Left kidney (tissue), 8 donors: ENCODE results near the gene JUND. TPM values are rescaled to one million over a fixed set of nuclear protein-coding genes. Genes with fewer than 3 reads are reported as not detected.
"Not testable (repeated sequence)": the region's sequence is repeated elsewhere in the genome, so short reads cannot be mapped to it uniquely, and the experiment has no call there.

Experiments
- DNase-seq: peaks from one replicate; pipeline ENCODE4 v3.0.0-alpha.2; 2013
- long read RNA-seq, 8 donors: transcript quantifications; one replicate each; lab custom pipeline, GENCODE V29; 2026
- polyA plus RNA-seq: library from polyadenylated mRNA; unstranded; fragments of 120-200 nt; gene quantifications from one replicate; pipeline ENCODE4 v1.2.1, GENCODE V29; 2013; ENCODE audit not compliant: insufficient read length

JUND gene
- polyA plus RNA-seq: 55.1 TPM
- long read RNA-seq, donor 1, transcript JUND-201 (1 exons, 1,863 nt): major isoform, 575 of 575 reads
- long read RNA-seq, donor 1, partial matches to known transcripts: 0 of 575 reads
- long read RNA-seq, donor 1, other reads (novel, unspliced or antisense): 0 of 575 reads
- long read RNA-seq, donor 2, transcript JUND-201 (1 exons, 1,863 nt): major isoform, 265 of 265 reads
- long read RNA-seq, donor 2, partial matches to known transcripts: 0 of 265 reads
- long read RNA-seq, donor 2, other reads (novel, unspliced or antisense): 0 of 265 reads
- long read RNA-seq, donor 3, transcript JUND-201 (1 exons, 1,863 nt): major isoform, 255 of 255 reads
- long read RNA-seq, donor 3, partial matches to known transcripts: 0 of 255 reads
- long read RNA-seq, donor 3, other reads (novel, unspliced or antisense): 0 of 255 reads
- long read RNA-seq, donor 4, transcript JUND-201 (1 exons, 1,863 nt): major isoform, 80 of 80 reads
- long read RNA-seq, donor 4, partial matches to known transcripts: 0 of 80 reads
- long read RNA-seq, donor 4, other reads (novel, unspliced or antisense): 0 of 80 reads
- long read RNA-seq, donor 5, transcript JUND-201 (1 exons, 1,863 nt): major isoform, 419 of 419 reads
- long read RNA-seq, donor 5, partial matches to known transcripts: 0 of 419 reads
- long read RNA-seq, donor 5, other reads (novel, unspliced or antisense): 0 of 419 reads
- long read RNA-seq, donor 6, transcript JUND-201 (1 exons, 1,863 nt): major isoform, 334 of 334 reads
- long read RNA-seq, donor 6, partial matches to known transcripts: 0 of 334 reads
- long read RNA-seq, donor 6, other reads (novel, unspliced or antisense): 0 of 334 reads
- long read RNA-seq, donor 7, transcript JUND-201 (1 exons, 1,863 nt): major isoform, 445 of 445 reads
- long read RNA-seq, donor 7, partial matches to known transcripts: 0 of 445 reads
- long read RNA-seq, donor 7, other reads (novel, unspliced or antisense): 0 of 445 reads
- long read RNA-seq, donor 8, transcript JUND-201 (1 exons, 1,863 nt): major isoform, 148 of 148 reads
- long read RNA-seq, donor 8, partial matches to known transcripts: 0 of 148 reads
- long read RNA-seq, donor 8, other reads (novel, unspliced or antisense): 0 of 148 reads

DNA sequence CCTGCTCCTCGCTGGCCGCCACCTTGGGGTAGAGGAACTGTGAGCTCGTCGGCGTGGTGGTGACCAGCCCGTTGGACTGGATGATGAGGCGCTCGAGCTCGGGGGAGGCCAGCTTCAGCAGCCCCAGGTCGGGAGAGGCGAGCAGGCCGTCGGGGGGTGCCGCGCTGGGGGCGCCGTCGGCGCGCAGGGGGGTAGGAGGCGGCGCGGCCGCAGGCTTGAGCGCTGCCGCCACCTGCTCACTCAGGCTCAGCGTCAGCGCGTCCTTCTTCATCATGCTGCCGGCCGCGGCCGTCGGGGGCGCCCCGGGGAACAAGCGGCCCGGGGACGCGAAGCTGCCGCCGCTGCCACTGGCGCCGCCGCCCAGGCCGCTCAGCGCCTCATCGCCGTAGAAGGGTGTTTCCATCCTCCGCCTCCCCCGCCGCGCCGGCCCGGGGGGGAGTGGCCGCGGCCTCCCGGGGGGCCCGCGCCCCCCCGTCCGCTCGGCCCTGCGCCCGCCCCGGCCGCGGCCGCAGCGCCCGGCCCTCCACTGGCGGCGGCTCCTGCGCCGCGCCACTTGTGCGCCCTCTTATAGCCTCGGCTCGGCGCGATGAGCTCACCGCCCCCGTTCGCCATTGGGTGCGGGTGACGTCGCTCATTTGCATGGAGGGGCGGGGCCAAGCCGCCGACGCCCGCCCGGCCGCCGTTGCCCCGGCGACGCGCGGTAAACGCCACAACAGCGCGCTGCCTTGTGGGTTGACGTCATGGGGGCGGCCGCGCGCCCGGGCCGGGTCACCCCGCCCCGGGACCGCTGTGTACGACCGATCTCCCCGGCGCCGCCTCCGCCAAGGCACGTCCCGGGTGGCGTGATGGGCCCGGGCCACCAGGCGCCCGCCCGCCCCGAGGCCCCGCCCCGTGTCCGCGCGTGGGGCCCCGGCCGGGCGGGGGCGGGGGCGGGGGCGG is at the start of gene JUND:
TSS of gene JUND (minus strand) at position 541 of the 939 bp plus-strand sequence. CDS start at position 403, 138 bp downstream.
- DNase-seq: peak; percentile 96

DNA sequence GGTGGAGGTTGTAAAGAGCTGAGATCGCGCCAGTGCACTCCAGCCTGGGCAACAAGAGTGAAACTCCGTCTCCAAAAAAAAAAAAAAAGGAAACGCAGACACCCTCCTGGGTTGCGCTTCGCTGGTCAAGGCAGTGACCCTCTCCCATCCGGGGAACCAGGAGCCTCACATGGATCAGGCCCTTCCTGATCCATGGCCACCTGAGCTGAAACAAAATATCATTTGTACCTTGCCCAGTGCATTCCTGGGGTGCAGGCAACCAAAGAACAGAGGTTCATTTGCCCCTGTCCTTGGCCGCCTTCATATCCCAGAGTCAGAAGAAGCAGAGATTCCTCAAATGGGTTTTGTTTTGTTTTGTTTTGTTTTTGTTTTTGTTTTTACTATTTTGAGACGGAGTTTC is 49.4 kb upstream of the JUND start:
- DNase-seq: peak; percentile 45

DNA sequence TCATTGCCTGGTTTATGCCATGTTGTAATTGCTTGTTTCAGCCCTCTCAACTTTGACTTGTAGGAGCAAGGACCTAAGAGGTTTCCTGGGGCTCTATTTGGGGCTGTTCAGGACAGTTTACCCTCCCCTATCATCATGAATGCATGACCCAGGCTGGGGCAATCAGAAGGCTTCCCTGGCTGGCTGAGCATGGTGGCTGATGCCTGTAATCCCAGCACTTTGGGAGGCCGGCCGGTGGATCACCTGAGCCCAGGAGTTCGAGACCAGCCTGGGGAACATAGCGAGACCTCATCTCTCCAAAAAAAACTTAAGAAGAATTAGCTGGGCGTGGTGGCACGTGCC is 47.6 kb upstream of the JUND start:
- no peak for DNase-seq

DNA sequence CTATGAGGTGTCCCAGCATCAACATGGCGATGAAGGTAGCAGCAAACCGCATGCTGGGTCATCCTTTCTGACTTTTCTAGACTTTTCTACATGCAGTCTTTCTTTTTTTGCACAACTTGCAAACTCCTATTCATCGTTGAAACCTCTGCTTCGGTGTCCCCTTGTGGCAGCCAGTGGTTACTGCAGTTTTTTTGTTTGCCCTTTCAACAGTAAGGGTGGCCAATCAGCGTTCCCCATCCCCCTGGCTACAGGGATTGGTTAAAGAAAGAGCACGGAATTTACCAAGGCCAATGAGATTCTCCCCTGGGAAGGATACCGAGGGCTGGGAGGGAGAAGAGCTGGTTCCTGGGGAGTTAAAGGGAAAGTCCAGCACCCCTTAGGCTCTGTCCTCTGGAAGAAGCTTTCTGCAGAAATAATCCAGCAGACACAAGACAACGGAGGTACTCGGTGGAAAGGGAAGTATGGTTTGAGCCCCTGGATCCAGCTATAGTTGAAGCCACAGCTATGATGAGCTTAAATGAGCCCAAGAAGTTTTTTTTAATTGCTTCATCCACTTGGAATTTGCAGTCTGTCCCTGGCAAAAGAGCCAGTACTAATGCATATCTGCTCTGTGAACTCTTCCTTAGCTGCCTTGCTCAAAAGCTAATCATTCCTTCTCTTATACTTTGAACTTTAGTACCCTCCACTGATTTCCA is 47.1 kb upstream of the JUND start:
- peak; percentile 96 for DNase-seq

DNA sequence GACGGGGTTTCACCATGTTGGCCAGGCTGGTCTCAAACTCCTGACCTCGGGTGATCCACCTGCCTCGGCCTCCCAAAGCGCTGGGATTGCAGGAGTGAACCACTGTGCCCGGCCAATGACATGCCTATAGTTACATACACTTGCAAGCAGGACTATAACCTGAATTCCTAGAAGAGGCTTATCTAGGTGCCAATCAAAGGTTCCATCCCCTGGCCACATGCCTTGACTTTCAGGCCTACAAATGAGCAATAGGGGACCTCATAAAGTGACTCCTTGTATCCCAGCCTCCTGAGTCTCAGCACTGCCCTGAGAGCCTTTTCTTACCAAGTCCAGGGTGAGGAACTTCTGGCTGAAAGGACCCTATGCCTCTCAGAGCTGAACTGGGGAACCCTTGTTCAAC is 45.4 kb upstream of the JUND start:
- DNase-seq: no peak

DNA sequence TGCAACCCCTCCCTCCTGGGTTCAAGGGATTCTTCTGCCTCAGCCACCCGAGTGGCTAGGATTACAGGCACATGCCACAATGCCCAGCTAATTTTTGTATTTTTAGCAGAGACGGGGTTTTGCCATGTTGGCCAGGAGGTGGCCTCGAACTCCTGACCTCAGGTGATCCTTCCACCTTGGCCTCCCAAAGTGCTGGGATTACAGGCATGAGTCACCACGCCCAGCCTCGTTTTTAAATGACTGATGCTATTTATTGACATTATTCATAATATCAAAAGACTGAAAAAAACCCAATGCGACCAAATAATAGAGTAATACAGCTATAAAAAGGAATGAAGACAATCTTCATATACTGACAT is 42.9 kb upstream of the JUND start:
- DNase-seq: not testable (repeated sequence)

DNA sequence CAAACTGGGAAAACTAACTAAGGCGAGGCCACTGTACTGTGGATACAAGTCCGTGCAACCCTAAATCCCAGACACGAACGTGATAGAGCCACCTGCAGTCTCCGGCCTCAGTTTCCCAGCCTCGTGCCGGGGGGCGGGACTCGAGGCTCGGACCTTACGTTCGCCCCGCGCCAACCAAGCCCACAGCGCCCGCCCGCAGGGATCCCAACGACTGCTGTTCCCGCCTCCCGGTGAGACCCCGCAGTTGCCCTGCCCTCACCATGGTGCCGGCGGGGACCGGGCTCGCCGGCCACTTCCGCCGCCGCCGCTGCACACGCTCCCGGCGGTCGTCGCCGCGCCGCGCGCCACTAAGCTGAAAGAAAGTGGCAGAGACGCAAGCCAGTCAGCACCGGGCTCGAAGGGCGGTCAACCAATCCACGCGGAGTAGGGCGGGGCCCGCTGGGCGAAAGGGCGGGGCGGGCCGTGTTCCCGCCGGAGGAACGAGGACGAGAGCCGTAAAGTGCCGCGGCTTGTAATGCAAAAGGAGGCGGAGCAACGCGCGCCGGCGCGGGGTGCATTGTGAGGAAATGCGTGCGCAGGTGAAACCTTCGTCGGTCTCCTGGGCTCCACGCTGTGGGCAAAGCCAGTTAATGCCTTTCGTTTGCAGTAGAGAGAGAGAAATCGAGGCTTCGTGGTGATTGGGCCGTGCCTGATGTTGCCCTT is 41.5 kb upstream of the JUND start, which contains the start of gene LSM4:
TSS of gene LSM4 (minus strand) at position 318 of the 702 bp plus-strand sequence. CDS start at position 262, 56 bp downstream.
- peak; percentile 97 for DNase-seq

DNA sequence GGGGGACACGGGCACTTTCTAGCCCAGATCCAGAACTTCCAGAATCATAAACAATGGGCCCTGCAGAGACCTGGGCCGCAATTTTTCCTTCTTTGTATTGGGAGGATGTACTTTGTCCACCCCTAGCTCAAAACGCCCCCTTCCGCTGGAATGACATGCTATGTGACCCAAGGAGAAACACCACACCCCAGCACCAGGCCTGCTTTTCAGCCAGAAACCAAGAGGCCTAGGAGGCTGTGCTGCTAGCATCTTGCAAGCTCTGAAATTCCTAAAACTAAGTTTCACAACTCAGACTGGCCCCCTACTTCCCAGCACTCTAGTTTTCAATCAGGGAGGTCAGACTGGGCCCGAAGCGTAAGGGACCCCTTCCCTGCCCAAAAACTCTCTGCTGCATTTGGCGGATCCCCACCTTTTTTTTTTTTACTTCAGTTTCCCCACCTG is 40.9 kb upstream of the JUND start:
- DNase-seq: peak; percentile 56

DNA sequence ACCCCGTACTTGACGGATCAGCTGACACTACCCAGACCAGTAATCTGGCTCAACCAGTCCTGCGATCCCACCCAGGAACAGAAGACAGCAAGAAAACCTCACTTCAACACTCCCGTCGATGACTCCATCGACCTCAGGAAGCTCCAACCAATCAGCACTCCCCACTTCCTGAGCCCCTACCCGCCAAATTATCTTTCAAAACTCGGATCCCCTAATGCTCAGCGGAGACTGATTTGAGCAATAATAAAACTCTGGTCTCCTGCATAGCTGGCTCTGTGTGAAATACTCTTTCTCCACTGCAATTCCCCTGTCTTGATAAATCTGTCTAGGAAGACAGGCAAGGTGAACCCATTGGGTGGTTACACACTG is 40.3 kb upstream of the JUND start:
- no peak for DNase-seq

DNA sequence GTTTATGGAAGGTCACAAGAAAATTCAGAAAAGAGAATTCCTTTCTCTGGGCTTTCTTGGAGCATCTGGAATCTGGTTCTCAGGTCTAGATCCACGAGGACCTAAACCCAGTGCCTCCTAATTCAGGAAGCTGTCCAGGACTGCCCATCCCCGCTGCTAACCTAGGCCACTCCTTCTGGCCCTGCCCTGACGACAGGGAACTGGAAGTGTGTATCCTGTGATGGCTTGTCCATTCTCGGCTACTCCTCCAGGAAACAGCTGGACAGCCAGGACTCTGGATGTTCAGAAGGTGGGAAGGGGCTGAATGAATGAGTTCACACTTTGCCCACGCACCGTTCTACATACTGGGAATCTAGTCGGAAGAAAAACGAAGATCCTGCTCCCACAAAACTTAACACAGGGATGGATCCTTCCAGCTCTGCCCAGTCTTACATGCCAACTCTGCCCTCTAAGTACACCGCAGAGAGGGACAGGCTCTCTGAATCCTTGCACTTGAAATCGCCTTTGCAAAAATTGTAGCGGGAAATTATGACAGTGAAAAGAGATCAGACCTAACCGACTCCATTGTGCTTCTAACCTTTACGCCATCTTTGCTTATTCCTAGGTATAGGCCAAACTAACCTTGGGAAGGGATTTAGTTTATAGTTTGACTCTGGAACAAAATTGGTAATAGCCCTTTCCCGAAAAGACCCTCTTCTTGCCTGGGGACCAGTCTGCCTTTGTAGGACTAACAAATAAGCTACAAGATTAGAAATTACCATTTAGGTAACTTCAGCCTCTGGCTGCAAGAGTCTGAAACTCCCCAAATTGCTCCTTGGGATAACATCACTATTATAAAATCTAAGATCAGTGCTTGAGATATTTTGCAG is 39.7 kb upstream of the JUND start:
- DNase-seq: no peak

DNA sequence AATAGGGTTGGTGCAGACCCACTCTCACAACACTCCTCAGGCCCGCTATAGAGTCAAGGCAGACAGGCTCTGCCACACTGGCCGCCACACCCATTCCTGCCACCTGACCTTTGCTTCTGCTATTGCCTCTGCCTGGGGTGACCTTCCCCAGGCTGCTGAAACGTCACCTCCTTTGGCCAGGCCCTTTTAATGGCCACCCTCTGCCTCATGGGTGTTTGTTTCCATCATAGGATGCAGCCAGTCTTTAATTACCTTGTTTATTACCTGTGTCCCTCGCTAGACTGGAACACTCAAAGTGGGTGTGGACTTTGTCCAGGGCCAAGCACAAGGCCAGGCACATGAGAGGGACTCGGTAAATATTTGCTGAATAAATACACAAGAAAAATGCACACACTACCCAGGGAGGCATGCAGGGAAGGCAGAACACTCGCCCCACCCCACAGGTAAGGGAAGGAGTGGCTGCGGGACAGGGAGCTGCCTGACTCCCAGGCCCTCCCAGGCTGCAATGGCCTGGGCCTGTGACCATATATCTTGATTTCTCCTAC is 38.2 kb upstream of the JUND start:
- DNase-seq: no peak

DNA sequence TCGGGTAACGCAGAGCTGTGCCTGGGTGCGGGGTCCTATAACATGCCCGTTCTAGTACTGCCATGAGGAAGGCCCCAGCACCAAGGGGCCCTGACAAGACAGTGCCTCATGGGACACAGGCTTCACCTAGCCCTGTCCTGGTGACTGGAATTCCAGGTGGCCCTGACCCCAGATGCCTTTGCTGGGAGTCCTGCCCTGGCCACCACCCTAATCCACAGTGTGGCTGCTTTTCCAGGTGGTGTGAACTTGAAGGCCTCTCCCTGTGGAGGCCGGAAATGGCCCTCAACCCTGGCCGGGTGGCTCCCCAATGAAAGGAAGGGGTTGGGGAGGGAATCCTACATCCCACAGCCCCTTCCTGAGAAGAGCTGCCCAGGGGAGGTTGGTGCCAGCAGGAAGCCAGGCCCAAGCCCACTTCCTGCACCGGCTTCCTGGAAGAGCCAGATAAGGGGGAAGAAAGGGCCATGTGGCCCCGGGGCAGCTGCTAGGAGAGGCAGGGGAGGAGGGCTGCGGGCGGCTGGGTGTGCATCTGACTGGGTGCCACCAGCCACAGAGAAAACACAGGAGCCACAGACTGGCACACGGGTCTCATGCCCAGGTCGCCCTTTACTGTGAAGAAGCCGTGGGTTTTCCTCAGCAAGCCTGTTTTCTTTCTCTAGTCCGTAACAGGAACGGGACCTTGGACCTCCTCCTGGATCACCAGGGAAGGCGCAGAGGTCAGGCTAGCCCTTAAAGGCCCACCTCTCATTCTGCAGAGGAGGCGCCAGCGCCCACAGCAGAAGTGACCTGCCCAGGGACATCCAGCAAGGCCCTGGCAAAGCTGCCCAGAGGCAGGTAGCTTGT is 36.8 kb upstream of the JUND start:
- DNase-seq: no peak

DNA sequence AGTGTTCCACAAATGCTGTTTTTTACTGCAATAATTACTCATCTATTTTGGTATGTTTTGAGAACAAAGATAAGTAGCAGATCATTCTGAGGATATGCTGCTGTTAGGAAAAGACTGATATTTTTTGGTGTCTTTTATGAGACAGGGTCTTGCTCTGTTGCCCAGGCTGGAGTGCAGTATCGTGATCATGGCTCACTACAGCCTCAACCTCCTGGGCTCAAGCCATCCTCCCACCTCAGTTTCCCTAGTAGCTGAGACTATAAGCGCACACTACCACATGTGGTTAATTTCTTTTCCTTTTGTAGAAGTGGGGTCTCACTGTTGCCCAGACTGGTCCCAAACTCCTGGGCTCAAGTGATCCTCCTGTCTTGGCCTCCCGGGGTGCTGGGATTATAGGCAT is 32.0 kb upstream of the JUND start:
- DNase-seq: no peak

DNA sequence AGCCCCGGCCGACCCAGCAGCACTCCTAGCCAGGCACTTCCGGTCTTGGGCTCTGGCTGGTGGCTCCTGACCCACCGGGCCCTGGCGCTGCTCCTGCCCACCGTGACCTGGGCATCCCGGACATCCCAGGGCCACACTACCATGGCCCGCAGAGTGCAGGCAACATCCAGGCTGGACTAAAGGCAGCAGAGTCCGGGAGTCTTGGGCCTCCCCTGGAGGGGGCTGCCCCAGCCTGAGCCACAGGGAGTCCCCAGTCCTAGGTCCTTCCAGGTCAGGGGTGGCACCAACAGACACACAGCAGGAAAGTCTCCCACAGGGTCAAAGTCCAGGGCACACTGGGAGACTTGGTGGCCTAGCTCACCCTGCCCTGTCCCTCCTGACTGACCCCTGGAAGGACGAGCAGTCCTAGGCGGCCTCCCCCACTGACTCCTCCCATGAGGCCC is 30.7 kb upstream of the JUND start:
- DNase-seq: no peak

DNA sequence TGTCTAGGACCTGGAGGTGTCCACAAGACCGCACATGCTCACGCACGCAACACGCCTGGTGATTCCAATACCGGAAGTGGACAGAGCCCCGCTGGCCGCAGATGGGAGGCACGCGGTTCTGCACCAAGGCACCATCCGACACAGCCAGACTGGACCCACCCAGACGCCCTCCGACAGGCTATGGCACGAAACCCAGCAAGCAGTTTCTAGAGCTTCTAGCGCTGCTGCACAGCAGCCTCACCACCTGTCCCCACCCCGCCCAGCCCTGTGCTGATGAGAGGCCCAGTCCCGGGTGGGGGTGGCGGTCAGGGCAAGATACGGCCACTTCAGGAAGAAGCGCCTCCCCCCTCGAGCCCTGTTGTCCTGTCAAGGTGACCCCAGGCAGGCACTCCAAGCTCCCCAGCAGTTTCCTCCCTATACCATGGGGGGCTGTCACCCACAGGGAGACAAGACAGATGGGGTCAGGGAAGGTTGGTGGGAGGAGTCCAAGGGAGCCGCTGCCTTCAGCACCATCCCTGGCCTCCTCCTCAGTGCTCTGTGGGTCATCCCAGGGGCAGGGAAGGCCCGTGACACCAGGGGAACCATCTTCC is 30.2 kb upstream of the JUND start:
- DNase-seq: no peak

DNA sequence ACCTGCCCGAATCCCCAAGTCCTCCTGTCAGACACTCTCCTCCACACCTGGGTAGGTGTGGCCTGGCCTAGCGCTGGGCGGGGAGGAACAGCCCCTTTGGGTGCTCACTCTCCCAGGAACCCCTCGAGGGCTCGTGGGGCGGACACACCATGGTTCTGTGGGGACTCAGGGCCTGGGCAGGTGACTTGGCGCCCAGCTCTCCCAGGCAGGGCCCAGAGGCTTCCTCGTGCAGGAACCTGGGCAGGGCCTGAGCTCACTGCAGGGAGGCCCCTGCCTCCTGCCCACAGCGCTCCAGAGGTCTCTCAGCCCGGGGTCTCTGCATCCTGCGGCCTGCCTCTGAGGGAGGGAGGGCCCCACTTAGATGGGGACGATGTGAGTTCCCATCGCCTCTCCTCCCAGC is 29.5 kb upstream of the JUND start:
- DNase-seq: no peak

DNA sequence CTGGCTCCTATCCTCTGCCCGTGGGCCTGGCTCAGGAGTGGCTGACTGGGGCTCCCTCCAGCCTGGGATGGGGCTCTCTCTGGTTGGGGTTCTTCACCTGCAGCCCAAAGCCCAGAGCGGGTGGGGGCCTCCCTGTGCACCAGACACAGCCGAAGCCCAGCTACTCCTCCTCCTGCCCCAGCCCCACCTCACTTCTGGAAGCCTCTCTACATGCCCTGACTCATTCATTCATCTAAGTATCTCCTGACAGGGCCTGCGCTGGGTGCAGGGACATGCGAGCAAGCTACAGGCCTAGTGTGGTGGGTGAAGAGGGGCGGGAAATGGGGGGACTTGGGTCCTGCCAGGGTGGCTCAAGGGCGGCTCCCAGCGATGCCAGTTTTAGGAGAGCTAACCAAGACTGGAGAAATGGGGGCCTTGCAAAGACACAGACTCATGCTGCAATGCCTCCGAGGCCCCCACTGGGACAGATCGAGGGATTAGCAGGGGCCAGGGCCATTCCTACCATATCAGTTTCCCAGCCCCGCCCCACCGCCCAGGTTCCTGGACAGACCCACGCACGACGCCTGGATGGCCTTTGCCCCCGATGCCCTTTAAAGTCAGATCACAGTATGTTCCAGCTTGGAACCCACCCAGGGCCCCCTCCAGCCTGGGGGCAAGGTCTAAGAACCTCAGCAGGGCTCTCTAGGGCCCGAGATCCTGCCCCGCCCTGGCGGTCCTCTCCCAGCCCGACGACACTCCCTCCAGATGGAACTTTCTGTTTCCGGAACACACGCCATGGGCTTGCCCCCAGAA is 28.9 kb upstream of the JUND start:
- no peak for DNase-seq
